ENCODE results near the gene AMIGO1.
A peak's percentile ranks its signal among the peaks of the same experiment; 100 is the strongest.

AMIGO1 gene

GRCh38 chr1:109499661-109500536 is 9.6 kb downstream of the AMIGO1 start:
- Histone ChIP-seq H3K4me1 (no peaks in the 10 kb centered on the region), H3K36me3 (ENCODE audit: control insufficient read depth, insufficient read depth, low read length) (no peaks in the 10 kb centered on the region), H3K4me3 (ENCODE audit: low read depth, low read length) (no peak overlapping the region), H3K4me2 (ENCODE audit: low read length) (no peak overlapping the region), H3K79me2 (no peaks in the 10 kb centered on the region), H3K27me3 (ENCODE audit: control insufficient read depth, insufficient read depth, low read length) (no peaks in the 10 kb centered on the region), H3K9me3 (ENCODE audit: control insufficient read depth, low read length) (no peaks in the 10 kb centered on the region), H3K9ac (no peak overlapping the region), H2AFZ (no peak overlapping the region), H3K27ac (no peak overlapping the region)
- no peak for TF ChIP-seq CTCF (IDR thresholded peaks at IDR 0.05)

GRCh38 chr1:109499081-109499480 is 10.4 kb downstream of the AMIGO1 start:
- no peaks in the 10 kb centered on the region for H3K4me1 ChIP-seq
- no peak overlapping the region for H3K9ac ChIP-seq
- no peak overlapping the region for H3K4me2 ChIP-seq (ENCODE audit: low read length)
- H3K79me2 ChIP-seq: no peaks in the 10 kb centered on the region
- H3K4me3 ChIP-seq (ENCODE audit: low read depth, low read length): no peak overlapping the region
- no peaks in the 10 kb centered on the region for H3K9me3 ChIP-seq (ENCODE audit: control insufficient read depth, low read length)
- no peak overlapping the region for H3K27ac ChIP-seq
- H3K36me3 ChIP-seq (ENCODE audit: control insufficient read depth, insufficient read depth, low read length): no peaks in the 10 kb centered on the region
- H3K27me3 ChIP-seq (ENCODE audit: control insufficient read depth, insufficient read depth, low read length): no peaks in the 10 kb centered on the region
- H2AFZ ChIP-seq: no peak overlapping the region
- TF ChIP-seq CTCF (IDR thresholded peaks at IDR 0.05): no peak

GRCh38 chr1:109498161-109498801 is 11.2 kb downstream of the AMIGO1 start:
- Histone ChIP-seq H3K9me3 (ENCODE audit: control insufficient read depth, low read length) (no peaks in the 10 kb centered on the region), H3K4me2 (ENCODE audit: low read length) (no peak overlapping the region), H3K4me3 (ENCODE audit: low read depth, low read length) (no peak overlapping the region), H3K9ac (no peak overlapping the region), H3K36me3 (ENCODE audit: control insufficient read depth, insufficient read depth, low read length) (no peaks in the 10 kb centered on the region), H3K79me2 (no peaks in the 10 kb centered on the region), H3K27me3 (ENCODE audit: control insufficient read depth, insufficient read depth, low read length) (no peaks in the 10 kb centered on the region), H3K27ac (no peak overlapping the region), H2AFZ (no peak overlapping the region), H3K4me1 (no peaks in the 10 kb centered on the region)
- peak; percentile 31 for TF ChIP-seq CTCF (IDR thresholded peaks at IDR 0.05)

GRCh38 chr1:109497449-109498160 is 11.9 kb downstream of the AMIGO1 start:
- H3K9me3 ChIP-seq (ENCODE audit: control insufficient read depth, low read length): no peaks in the 10 kb centered on the region
- no peaks in the 10 kb centered on the region for H3K4me1 ChIP-seq
- H3K9ac ChIP-seq: no peak overlapping the region
- no peak overlapping the region for H3K4me2 ChIP-seq (ENCODE audit: low read length)
- TF ChIP-seq CTCF (IDR thresholded peaks at IDR 0.05): no peak
- H3K36me3 ChIP-seq (ENCODE audit: control insufficient read depth, insufficient read depth, low read length): no peaks in the 10 kb centered on the region
- H2AFZ ChIP-seq: no peak overlapping the region
- H3K27ac ChIP-seq: no peak overlapping the region
- no peak overlapping the region for H3K4me3 ChIP-seq (ENCODE audit: low read depth, low read length)
- H3K79me2 ChIP-seq: no peaks in the 10 kb centered on the region
- H3K27me3 ChIP-seq (ENCODE audit: control insufficient read depth, insufficient read depth, low read length): no peaks in the 10 kb centered on the region

Data from parathyroid adenoma (tissue), 2 donors.